NCI-H2107 treated with DMSO at 0.1 percent for 48 hours (cell line): ENCODE results near the gene NFE2L2.
"Not testable (repeated sequence)": the region's sequence is repeated elsewhere in the genome, so short reads cannot be mapped to it uniquely, and the experiment has no call there.

Experiments used
- DNase-seq: peaks from one replicate; lab custom pipeline; 2025; ENCODE audit not compliant: unreplicated experiment; lab: John Stamatoyannopoulos, UW

The NFE2L2 gene

DNA sequence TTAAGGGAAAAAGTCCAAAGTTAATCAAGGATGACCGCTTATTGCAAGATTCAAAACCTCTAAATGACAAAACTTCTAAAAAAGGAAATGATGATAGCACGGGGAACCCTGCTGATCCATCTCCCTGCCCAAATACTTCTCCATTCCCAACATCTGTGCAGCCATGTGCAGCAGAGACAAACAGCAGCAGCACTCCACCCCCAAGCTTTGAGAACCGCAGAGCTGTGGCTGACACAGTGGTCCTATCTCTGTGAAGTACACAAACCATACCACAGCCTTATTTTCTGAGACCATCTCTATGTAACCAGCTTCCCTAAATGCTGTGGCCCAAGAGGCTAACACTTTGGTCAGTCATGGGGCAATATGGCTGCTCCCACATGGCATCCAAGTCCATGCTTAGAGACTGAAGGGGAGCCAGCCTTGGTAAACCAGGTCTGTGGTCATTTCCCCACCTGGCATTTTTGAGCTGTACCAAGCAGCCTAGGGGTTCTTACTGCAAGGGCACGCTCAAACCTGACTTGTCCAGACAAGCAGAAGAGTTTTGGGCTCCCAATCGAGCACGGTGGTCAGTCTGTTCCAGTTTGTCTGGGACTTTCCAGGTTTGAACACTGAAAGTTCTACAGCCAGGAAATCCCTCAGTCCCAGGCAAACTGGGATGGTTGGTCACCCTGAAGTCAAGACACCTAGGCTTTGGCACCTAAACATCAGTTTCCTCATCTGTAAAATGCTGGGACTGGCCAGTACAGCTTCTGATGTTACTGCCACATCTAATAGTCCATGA lies 17.1 kb upstream of the NFE2L2 start:
- no peak for DNase-seq

DNA sequence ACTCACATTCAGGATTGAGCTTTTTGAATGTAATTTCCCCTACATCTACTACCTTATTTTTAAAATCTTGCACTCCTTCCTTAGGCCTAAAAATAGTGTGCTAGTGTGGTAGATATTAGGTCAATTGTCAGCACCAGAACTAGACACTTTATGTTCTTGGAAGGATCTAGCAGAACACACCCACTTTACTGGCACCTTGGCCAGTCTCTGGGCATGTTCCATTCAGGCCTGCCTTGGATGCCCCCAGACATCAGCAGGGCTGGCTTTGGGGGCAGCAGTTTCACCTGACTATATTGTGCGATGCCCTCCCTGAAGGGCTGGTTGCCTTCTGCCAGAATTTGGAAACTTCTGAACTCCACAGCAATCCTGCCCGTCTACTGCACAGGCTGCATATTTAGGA lies 15.3 kb upstream of the NFE2L2 start:
- no peak for DNase-seq

DNA sequence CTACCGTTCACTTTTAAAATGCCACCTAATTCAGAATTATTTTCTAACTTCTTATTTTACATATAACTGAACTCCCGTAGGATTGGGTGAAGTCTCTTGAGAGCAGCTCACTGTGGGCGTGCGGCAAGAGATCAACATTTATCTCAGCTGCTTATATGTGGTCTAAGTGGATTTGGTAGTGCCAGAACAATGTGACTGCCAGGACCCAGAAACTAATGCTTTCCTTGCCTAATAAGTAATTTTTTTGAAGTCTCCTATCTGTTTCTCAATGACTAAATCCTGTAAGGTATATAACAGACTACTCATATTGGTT lies 11.2 kb upstream of the NFE2L2 start:
- no peak for DNase-seq

DNA sequence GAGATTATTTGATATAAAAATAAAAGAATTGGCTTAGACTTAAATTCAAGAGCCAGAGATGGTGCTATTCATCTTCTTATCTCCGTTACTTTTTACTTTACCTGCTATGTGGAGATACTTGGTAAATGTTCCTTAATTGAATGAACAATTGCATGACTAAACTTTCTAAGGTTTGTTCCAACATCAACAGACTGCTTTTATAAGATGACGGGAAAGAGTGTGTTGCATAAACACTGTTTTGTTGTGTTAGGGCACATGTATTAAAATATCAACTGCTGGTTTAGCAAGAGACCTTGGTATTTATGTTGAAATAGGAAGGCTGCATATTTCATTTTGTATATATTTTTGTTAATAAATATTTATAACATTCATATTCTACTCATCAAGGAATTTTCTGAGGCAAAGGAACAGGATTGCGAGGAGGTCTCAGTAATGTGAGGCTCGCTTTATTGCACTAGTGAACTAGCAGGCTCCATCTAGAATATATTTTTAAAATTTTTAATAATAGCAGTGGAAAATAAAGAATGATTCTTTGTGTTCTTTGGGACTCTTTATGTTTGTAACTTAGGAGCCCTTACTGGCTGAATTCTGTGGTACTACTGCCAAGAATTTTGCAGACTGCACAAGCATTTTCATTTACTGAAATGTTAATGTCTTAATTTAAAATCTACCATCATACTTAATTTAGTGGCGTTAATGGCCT lies 10.7 kb upstream of the NFE2L2 start:
- DNase-seq: no peak

DNA sequence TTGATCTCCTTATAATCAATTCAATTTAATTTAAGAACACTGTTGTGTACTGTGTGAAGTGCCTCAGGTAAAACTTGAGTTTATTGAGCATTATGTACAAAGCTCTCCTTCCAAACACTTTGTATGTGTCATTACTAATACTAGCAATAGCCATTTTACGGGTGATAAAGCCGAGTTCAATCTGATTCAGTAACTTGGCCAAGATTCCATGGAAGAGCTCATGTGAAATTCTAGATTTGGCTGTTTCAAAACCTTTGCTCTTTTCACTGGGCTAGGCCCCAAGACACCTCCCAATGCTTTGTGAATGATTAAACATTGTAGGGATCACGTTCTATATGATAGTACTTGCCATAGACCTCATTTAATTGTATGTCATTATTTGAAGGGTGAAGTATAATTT lies 8.9 kb upstream of the NFE2L2 start:
- DNase-seq: no peak

DNA sequence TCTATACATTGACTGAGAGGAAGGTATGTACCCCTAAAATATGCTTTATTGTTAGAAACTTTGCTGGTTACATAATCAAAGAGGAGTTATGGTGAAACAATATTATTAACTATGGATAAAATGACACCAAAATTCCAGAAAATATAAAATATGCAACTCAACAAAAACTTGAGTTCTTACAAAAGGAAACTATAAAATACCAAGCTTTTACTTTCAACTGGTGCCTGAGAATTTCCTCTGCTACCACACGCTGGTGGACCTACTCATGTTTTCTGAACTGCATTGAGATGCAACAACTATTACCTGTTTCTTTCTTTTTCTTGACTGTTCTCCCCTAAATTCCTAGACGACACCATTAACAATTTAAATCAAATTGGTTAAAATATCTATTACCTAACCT lies 8.2 kb upstream of the NFE2L2 start:
- DNase-seq: no peak

DNA sequence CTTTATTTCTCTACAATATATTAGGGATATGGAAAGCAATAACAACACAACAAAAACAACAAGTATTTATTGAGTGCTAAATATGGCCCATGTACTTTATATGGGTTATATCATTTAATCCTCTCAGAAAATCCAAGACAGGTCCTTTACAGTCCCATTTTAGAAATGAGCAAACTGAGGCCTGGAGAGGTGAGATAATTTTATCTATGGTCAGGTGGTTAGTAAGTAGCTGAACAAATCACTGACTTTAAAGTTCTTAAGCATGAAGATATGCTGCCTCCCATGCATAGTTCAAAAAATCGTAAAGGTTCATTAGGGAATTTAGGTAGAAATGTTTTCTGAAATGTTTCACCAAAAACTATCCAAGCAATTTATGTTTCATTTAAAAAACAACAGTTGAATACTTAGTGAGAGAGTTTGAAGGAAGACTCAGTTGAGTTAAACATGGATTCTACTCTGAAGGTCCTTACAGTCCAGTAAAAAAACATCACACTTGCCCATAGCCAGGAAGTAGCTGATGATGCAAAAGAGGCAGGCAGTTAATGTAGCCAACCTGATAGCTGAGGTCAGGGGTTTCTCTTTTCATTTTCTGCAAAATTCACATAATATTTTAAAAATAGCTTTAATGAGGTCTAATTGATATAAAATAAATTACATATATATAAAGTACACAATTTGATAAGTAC lies 7.6 kb upstream of the NFE2L2 start:
- DNase-seq: no peak

DNA sequence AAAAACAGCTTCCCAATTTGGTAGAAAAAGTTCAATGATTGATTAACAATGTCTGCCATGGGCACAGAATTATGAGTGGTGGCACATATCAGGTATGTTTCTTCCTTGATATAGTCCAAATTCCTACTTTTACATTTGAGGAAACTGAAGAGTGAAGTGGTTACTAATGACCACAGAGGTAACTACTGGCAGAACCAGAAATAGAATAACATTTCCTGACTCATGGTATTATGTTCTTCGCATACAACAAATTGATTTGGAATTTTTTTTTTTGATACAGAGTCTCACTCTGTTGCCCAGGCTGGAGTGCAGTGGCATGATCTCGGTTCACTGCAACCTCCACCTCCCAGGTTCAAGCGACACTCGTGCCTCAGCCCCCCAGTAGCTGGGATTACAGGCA lies 6.0 kb upstream of the NFE2L2 start:
- no peak for DNase-seq

DNA sequence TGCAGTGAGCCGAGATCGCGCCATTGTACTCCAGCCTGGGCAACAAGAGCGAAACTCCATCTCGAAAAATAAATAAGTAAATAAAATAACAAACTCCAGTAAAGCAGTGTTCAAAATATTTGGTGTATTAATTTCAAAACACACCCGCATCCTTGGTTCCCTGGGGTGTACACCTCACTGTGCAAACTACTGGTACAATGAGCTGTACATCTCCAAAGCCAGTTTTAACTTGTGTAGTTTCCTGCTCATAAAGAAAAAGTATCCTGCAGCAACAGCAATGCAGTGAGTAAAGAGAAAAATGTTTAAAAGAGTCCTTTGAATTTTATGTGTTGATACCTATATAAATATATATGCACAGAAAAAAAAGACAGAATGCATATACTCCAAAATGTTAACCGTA lies 4.4 kb upstream of the NFE2L2 start:
- no peak for DNase-seq

DNA sequence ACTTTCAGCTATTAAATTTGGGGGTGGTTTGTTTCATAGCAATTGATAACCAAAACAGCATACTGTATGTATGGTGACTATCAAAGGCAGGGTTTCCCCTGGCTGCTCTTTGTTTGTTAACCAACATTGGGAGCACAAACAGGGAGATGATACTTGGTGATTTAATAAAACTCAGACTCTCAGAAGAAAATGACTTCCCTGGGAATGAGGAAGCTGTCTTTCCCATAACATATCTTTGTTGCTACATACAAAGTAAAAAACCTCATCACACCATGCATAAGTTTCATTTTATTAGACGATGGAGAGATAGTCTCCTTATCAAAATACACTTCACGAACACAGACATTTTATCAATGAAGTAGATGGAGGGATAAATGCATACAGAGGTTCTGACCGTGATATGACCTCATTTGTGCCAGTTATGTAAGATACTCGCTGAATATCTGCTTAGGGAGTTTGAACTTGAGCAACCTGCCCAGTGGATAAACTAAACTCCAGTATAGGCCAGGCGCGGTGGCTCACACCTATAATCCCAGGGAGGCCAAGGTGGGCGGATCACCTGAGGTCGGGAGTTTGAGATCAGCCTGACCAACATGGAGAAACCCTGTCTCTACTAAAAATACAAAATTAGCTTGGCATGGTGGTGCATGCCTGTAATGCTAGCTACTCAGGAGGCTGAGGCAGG lies 3.8 kb upstream of the NFE2L2 start:
- DNase-seq: no peak

DNA sequence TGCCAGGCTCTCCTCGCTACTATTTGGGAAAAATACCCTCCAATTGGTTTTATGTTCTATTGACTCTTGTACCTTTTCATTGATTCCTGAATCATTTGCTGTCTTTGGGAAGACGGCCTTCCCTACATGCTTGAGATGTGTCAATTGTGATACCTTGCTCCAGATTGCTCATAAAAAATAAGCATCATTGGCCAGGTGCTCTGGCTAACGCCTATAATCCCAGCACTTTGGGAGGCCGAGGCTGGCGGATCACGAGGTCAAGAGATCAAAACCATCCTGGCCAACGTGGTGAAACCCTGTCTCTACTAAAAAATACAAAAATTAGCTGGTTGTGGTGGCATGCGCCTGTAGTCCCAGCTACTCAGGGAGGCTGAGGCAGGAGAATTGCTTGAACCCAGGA lies 2.4 kb upstream of the NFE2L2 start:
- DNase-seq: not testable (repeated sequence)

DNA sequence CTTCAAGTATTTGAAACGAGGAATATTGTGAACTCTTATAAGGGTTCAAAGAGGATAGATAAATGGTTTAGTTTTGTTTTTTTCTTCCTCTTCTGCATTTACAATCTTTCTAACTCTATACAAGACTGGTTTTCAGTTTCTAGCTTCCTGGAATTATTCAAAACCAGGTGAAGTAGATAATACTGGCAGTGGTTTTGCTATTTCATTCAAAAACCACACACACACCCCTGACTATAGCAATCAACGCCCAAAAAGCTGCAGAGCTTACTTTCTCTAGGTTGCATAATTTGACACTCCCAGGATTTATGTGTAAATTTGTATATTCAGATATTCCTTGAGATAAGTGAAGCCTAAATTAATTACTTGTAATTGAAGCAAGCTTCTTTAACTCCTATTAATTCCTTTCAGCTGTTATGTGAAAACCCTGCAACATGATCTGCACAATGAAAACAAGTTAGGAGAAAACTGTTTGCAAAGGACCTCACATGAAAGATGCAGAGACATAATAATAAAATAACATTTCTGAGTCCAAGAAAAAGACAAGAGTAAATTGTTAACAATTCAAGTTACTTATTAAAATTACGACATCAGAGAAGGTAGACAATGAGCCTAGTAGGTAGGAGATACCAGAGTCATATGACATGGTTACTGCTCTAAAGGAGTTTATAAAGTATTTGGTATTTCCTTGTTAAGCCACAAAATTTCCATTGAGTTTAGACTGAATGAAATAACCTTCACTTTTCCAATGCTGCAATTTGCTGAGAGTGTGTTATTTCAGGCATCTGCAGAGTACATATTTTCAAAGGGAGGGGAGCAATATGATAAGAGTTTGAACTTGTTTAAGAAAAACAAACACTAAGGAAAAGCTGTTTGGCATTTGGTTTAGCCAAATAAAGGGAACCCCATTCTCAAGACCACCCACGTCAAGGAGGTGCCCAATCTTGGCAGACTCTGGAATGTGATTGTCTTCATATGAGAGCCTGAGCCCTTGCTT lies 1.6 kb upstream of the NFE2L2 start:
- DNase-seq: no peak

DNA sequence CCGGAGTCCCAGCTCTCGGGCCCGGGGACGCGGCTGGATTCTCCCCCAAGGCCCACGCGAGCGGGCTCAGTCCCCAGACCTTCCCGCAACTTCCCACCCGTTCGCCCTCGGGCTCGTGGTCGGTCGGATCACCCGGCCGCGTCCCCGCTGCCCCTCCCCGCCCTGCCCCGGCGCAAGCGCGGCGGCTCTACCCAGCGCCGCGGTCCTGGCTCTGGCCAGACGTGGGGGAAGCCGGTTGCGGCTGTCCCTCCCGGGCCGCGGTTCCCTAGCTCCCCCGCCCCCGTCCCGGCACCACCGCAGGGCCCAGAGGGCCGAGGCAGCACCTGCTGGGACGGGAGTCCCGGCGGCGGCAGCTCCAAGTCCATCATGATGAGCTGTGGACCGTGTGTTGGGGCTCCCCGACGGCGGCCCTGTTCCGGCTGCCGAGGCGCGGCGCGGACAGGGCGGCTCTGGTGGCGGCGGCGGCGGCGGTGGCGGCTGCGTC lies 276 bp downstream of the NFE2L2 start:
- no peak for DNase-seq

DNA sequence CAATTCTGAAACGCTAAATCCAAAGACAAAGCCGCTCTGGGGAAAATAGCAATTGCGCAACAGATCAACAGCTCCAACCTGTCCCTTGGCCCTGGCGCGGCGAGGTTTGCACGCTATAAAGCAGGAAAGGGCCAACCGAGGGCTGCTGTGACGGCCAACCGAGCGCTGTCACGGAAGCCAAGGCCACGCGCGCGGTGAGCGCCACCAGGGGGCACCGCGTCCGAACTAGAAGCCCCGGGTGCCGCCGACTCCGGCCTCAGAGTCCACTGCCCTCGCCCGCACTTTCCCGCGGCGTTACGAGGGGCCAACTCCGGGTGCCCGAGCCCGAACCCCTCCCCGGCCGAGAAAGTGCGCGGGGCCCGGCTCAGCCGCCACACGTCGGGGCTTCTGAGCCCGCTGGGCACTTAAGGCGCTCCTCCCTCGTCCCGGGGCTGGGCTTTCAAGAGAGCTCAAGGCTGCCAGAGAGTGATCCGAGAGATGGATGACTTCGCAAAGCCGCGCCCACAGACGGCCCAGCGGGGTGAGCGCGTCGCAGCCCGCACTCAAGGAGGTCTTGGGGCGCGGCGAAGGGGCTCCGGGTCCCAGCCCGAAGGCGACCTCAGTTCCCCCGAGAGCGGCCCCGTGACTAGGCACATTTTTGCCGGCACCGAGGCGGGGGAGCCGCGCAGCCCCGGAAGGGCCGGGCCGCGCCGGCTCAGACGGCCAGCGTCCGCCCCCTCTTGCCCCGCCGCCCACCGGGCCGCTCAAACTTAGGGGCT lies 897 bp downstream of the NFE2L2 start:
- peak; percentile 83 for DNase-seq

DNA sequence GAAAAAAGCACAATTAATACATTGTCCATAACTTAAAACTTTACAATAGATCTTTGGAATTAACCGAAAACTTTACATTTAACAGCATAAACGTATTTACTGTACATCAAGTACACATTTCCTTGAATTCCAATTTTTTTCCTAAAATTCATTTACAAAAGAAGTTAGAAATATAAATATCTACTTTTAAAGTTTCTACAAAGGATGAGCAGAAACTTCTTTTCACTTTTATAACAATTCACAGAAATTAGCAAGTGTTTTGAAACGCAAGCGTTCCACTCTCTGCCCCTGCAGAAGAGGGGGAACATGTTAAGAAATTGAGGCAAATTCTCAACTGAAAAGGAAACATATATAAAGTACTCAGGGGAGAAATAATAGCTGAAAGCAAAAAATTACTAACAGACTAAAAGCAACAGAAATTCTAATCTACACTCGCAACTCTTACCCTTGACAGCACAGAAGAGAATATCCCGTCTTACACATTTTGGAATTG lies 1.5 kb downstream of the NFE2L2 start:
- no peak for DNase-seq

DNA sequence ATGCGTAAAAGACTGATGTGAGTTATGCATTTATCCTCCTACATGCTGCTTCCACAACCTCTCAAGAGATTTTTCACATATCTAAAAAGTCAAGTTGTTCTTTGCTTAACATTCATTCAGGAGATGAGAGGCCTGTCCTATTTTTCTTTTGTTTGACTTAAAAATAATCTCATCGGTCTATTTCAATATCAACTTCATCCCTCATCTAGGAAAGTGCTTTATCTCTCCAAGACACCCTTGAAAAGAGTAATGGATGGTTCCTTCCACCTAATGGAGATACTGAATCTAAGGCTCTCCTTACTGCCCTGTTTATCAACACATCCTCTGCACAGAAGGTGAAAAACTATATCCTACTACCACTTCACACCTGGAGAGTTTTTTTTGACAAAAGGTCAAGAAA lies 2.4 kb downstream of the NFE2L2 start:
- peak; percentile 14 for DNase-seq

DNA sequence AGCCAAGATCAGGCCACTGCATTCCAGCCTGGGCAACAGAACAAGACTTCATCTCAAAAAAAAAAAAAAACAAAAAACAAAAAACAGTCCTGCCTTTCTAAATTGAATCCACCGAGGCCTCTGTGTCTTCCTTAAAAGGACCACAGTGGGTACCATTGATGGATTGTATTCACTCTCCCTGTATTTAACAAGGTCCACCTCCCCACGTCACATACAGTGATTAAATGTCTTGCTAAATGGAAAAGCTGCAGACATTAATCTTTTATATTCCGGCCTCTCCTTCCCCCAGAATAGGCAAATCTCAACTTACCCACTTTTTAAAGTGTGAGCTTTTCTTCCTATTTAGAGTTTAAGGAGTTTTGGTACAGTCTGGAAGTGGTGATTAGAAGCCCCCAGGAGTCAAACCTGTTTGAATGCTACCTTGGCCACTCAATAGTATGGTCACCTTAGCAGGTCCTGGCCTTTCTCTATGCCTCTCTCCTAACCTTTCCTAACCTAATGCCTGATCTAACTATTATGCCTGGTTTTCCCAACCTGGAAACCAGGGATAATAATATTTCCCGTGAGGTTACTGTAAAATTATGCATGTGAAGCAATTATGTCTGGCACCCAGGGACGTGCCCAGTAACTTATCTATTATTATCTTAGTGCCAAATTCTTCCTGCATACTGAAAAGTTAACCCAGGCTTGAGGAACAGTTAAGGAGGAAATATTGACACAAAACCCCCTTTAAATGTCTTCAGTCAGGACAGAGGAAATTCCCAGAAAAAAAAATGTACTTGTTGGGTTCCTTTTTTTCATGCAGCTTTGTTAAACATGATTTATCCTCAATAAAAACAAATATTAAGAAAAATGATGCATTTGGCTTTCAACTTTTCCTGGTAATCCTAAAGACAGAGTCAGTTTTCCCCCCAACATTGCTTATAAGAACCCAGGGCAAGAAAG lies 3.1 kb downstream of the NFE2L2 start:
- no peak for DNase-seq

DNA sequence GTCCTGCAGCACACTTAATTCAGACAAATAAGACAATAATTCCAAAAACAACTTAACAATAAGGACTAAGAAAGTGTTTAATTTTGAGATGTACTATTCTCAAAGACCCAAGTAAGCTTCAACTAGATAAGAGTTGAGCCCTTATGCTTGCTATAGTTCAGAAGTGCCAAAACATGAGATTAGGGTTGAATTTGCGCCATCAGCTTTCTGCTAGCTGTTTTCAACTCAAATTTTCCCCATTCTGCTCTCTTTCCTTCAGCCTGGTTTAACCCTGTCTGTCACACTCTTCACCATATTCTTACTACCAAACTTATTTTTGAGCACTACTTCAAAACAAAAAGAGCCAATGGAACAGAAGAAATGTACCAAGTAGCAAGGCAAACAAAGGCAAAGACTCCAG lies 4.1 kb downstream of the NFE2L2 start:
- no peak for DNase-seq
